HG02610 (cell line): ENCODE measurements around the gene SCD.
"Not testable (repeated sequence)": the region's sequence is repeated elsewhere in the genome, so short reads cannot be mapped to it uniquely, and the experiment has no call there.

Source experiments
- ATAC-seq: cut with Tn5 transposase; IDR thresholded peaks from one replicate; pipeline ENCODE4 v1.9.1; 2021; ENCODE audit warnings: mild to moderate bottlenecking, moderate library complexity; ENCODE audit not compliant: unreplicated experiment

SCD gene

GRCh38 chr10:100346765-100347567, at the start of gene SCD:
SCD (plus strand) TSS chr10:100347233; CDS start chr10:100347505, 272 bp downstream.
- peak; percentile 93 for ATAC-seq

GRCh38 chr10:100297242-100297641, 49.8 kb upstream of the SCD start:
- ATAC-seq = no peak

GRCh38 chr10:100301123-100301522, 45.9 kb upstream of the SCD start:
- ATAC-seq = not testable (repeated sequence)

GRCh38 chr10:100303724-100304319, 43.2 kb upstream of the SCD start:
- no peak for ATAC-seq

- ATAC-seq = no peak
These were observed 42.6 kb upstream of the SCD start for GRCh38 chr10:100304414-100304813.

- no peak for ATAC-seq
These were observed 40.2 kb upstream of the SCD start for GRCh38 chr10:100306861-100307260.

- no peak for ATAC-seq
These were observed 39.3 kb upstream of the SCD start for GRCh38 chr10:100307684-100308083.

GRCh38 chr10:100311298-100311697, 35.7 kb upstream of the SCD start:
- ATAC-seq = no peak

GRCh38 chr10:100315615-100316014, 31.4 kb upstream of the SCD start:
- no peak for ATAC-seq

- no peak for ATAC-seq
These were observed 28.8 kb upstream of the SCD start for GRCh38 chr10:100318207-100318606.

- ATAC-seq = no peak
These were observed 27.2 kb upstream of the SCD start for GRCh38 chr10:100319707-100320402.

- no peak for ATAC-seq
These were observed 21.9 kb upstream of the SCD start for GRCh38 chr10:100325158-100325557.

- peak; percentile 98 for ATAC-seq
These were observed 19.9 kb upstream of the SCD start for GRCh38 chr10:100327007-100327717.

GRCh38 chr10:100327718-100328009, 19.4 kb upstream of the SCD start:
- no peak for ATAC-seq

- ATAC-seq = no peak
These were observed 18.8 kb upstream of the SCD start for GRCh38 chr10:100328198-100328597.

- ATAC-seq = no peak
These were observed 17.0 kb upstream of the SCD start, which contains the start of gene PKD2L1 for GRCh38 chr10:100330079-100330478. PKD2L1 (minus strand) TSS chr10:100330228; CDS start chr10:100330103, 125 bp downstream.

GRCh38 chr10:100333106-100333505, 13.9 kb upstream of the SCD start:
- ATAC-seq = no peak

- ATAC-seq = no peak
These were observed 13.2 kb upstream of the SCD start for GRCh38 chr10:100333661-100334440.

- ATAC-seq = no peak
These were observed 12.3 kb upstream of the SCD start for GRCh38 chr10:100334762-100335161.

- no peak for ATAC-seq
These were observed 8.5 kb upstream of the SCD start for GRCh38 chr10:100338434-100339036.
